ENCODE data around the gene SSBP4. TPM values are rescaled to one million over a fixed set of nuclear protein-coding genes. Genes with fewer than 3 reads are reported as not detected.

SSBP4 gene
- total RNA-seq, 1 donor from 2014 or later: 99.0 TPM

DNA sequence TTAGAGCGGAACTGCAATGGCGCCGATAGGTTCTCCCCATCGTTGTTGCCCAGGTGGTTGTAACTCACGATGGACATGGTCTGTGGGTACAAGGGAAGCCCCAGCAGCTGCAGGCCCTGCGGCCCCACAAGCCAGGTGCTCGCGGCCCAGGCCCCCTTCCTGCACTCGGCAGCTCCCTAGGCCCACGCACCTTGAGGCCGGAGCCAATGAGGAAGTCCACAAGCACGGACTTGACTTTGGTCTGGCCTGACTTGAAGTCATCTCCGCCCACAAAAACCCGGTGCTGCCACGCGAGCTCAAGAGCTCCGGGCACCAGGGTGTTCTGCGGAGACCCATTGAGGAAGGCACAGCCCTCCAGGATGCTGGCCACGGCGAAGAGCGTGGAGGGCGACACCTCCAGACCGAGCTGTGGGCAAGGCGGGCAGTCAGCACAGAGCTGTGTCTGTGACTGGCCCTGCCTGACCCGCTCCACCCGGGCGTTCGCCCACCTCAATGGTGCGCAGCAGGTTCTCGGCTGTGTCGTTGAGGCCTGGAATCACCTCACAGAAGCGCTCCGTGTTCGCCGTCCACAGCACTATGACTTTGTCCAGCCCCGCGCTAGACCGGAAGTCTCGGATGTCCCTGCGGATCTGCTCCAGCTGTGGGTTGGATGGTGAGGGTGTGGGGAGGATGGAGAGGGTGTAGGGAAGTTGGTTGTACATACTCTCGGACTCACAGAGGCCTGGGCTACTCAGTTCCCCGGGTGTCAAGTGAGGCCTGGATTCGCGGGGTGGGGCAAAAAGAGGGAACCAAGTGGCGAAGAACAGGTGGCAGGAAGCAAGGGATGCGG lies 16.9 kb downstream of the SSBP4 start:
- H3K36me3 Mint-ChIP-seq: no peaks in the 10 kb centered on the region
- no peak for DNase-seq (ENCODE audit: extremely low spot score, unreplicated experiment)
- TF ChIP-seq CTCF (conservative IDR thresholded peaks at IDR 0.05): no peak
- peak overlapping the region; percentile 85 for H3K27ac Mint-ChIP-seq
- H3K27me3 Mint-ChIP-seq: no peaks in the 10 kb centered on the region
- peak overlapping the region; percentile 84 for H3K4me3 Mint-ChIP-seq
- no peaks in the 10 kb centered on the region for H3K9me3 Mint-ChIP-seq
- peaks cover 19% of the 10 kb centered on the region for H3K4me1 Mint-ChIP-seq (ENCODE audit: unreplicated experiment)

DNA sequence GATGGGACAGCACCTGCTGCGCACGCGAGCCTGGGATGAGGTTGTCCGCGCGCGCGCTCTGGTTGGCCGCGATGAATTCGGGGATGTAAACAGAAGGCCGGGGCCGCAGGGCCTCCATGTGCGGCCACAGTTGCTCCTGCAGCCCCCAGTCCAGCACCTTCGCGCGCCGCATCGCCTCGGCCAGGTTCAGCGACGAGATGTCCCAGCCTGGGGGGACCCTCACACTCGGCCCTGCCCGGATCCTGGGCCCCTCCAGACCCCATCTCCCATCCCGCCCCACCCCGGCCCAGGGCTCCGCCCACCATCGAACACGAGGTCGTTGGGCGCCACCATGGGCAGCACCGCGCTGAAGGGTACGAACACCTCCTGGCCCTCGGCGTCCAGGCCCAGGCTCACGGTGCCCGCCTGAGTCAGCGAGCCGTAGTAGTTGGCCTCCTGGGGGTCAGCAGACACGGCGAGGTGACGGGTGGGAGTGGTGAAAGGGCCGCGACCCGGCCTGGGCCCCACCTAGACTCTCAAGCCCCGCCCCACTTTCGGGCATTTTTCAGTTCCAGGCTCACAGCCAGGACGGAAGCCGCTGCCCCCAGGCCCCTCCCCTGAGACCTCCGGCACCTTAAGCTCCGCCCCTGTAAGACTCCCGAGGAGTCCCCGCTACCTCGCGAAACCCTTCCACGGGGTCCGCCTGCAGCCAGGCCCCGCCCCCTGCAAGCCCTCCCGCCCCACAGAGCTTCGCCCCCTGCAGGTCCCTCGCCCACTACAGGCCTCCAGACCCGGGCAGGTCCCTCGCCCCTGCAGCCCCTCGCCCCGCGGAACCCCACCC lies 17.7 kb downstream of the SSBP4 start:
- no peaks in the 10 kb centered on the region for H3K9me3 Mint-ChIP-seq
- peak overlapping the region; percentile 85 for H3K27ac Mint-ChIP-seq
- no peaks in the 10 kb centered on the region for H3K27me3 Mint-ChIP-seq
- no peaks in the 10 kb centered on the region for H3K36me3 Mint-ChIP-seq
- peak overlapping the region; percentile 84 for H3K4me3 Mint-ChIP-seq
- peak; percentile 86 for DNase-seq (ENCODE audit: extremely low spot score, unreplicated experiment)
- H3K4me1 Mint-ChIP-seq (ENCODE audit: unreplicated experiment): peaks cover 19% of the 10 kb centered on the region
- TF ChIP-seq CTCF (conservative IDR thresholded peaks at IDR 0.05): peak; percentile 49

GRCh38 chr19:18437491-18438330 lies 18.5 kb downstream of the SSBP4 start, which contains the start of gene ISYNA1:
ISYNA1 (minus strand) TSS chr19:18438133; CDS start chr19:18437979, 154 bp downstream.
- peaks cover 23% of the 10 kb centered on the region for H3K4me1 Mint-ChIP-seq (ENCODE audit: unreplicated experiment)
- no peak for DNase-seq (ENCODE audit: extremely low spot score, unreplicated experiment)

DNA sequence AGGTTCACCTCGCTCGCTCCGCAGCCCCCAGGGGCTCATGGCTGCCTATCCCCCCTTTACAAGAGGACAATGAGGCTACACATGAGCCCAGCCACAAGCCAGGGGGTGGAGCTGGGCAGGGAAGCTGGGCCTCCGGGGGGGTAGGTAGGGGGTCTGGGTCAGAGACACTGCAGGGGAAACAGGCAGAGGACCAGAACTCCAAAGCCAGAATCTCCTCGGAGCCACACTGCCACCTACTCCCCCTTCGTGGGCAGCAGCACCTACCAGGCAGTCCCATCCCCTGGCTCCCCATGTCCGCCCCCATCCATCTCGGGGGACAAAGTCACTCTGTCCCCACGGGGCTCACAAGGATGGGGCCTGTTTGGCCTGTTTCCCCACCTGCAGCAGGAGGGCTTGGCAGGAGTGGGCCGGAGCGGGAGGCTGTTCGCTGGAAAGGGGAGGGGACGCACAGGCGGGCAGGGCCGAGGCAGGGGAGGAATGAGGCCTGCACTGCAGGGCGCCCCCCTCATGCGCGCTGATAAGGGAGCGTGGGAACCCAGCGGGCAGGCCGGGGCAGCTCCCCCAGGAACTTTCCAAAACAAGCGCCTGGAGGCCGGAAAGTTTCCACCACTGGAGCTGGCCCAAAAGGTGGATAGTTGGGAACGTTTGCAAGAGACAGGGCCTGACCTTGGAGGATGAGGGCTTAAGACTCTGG lies 19.3 kb downstream of the SSBP4 start:
- no peak for TF ChIP-seq CTCF (conservative IDR thresholded peaks at IDR 0.05)
- H3K9me3 Mint-ChIP-seq: no peaks in the 10 kb centered on the region
- DNase-seq (ENCODE audit: extremely low spot score, unreplicated experiment): no peak
- H3K36me3 Mint-ChIP-seq: peaks cover 5% of the 10 kb centered on the region
- peak overlapping the region; percentile 77 for H3K4me3 Mint-ChIP-seq
- no peaks in the 10 kb centered on the region for H3K27me3 Mint-ChIP-seq
- H3K4me1 Mint-ChIP-seq (ENCODE audit: unreplicated experiment): peaks cover 24% of the 10 kb centered on the region
- peak overlapping the region; percentile 94 for H3K27ac Mint-ChIP-seq

More at GRCh38 chr19:18437491-18438330, 18.5 kb downstream of the SSBP4 start, which contains the start of gene ISYNA1:
- peaks cover 4% of the 10 kb centered on the region for H3K36me3 Mint-ChIP-seq
- no peak for TF ChIP-seq CTCF (conservative IDR thresholded peaks at IDR 0.05)
- no peaks in the 10 kb centered on the region for H3K27me3 Mint-ChIP-seq
- peak within 1 kb of the TSS; percentile 94 for H3K27ac Mint-ChIP-seq
- peak within 1 kb of the TSS; percentile 83 for H3K4me3 Mint-ChIP-seq
- H3K9me3 Mint-ChIP-seq: no peaks in the 10 kb centered on the region

All from type B pancreatic cell (in vitro differentiated cells).